ENCODE measurements around the gene GDA. TPM values are rescaled to one million over a fixed set of nuclear protein-coding genes. Genes with fewer than 3 reads are reported as not detected.

Gene GDA
- total RNA-seq, 1 donor from 2014 or later, result 1.8 TPM

- FAIRE-seq (no peak), DNase-seq (ENCODE audit: low read depth) (no peak)
- Histone ChIP-seq H3K4me3 (ENCODE audit: low read depth, low read length) (no peak overlapping the region), H3K36me3 (ENCODE audit: control insufficient read depth, insufficient read depth, low read length) (no peaks in the 10 kb centered on the region), H3K27me3 (ENCODE audit: control insufficient read depth, insufficient read depth, low read length) (no peaks in the 10 kb centered on the region)
- TF ChIP-seq CTCF (IDR thresholded peaks at IDR 0.05; ENCODE audit: insufficient read depth, low read length, severe bottlenecking), result no peak
Measured at GRCh38 chr9:72200452-72200851, 51.2 kb downstream of the GDA start.

GRCh38 chr9:72202009-72202408, 52.8 kb downstream of the GDA start:
- no peaks in the 10 kb centered on the region for H3K36me3 ChIP-seq (ENCODE audit: control insufficient read depth, insufficient read depth, low read length)
- no peak for TF ChIP-seq CTCF (IDR thresholded peaks at IDR 0.05; ENCODE audit: insufficient read depth, low read length, severe bottlenecking)
- FAIRE-seq (no peak), DNase-seq (ENCODE audit: low read depth) (no peak)
- no peaks in the 10 kb centered on the region for H3K27me3 ChIP-seq (ENCODE audit: control insufficient read depth, insufficient read depth, low read length)
- H3K4me3 ChIP-seq (ENCODE audit: low read depth, low read length), result no peak overlapping the region

GRCh38 chr9:72203205-72203803, 54.1 kb downstream of the GDA start:
- TF ChIP-seq CTCF (IDR thresholded peaks at IDR 0.05; ENCODE audit: insufficient read depth, low read length, severe bottlenecking), result peak; percentile 72
- H3K27me3 ChIP-seq (ENCODE audit: control insufficient read depth, insufficient read depth, low read length), result peaks cover 2% of the 10 kb centered on the region
- FAIRE-seq (peak; percentile 66), DNase-seq (ENCODE audit: low read depth) (peak; percentile 54)
- no peaks in the 10 kb centered on the region for H3K36me3 ChIP-seq (ENCODE audit: control insufficient read depth, insufficient read depth, low read length)
- no peak overlapping the region for H3K4me3 ChIP-seq (ENCODE audit: low read depth, low read length)

- no peak overlapping the region for H3K4me3 ChIP-seq (ENCODE audit: low read depth, low read length)
Measured at GRCh38 chr9:72204062-72204461, 54.8 kb downstream of the GDA start.

GRCh38 chr9:72205513-72205912, 56.3 kb downstream of the GDA start:
- FAIRE-seq (no peak), DNase-seq (ENCODE audit: low read depth) (peak; percentile 29)
- Histone ChIP-seq H3K27me3 (ENCODE audit: control insufficient read depth, insufficient read depth, low read length) (peaks cover 2% of the 10 kb centered on the region), H3K36me3 (ENCODE audit: control insufficient read depth, insufficient read depth, low read length) (no peaks in the 10 kb centered on the region), H3K4me3 (ENCODE audit: low read depth, low read length) (no peak overlapping the region)
- no peak for TF ChIP-seq CTCF (IDR thresholded peaks at IDR 0.05; ENCODE audit: insufficient read depth, low read length, severe bottlenecking)

More at GRCh38 chr9:72204062-72204461, 54.8 kb downstream of the GDA start:
- H3K36me3 ChIP-seq (ENCODE audit: control insufficient read depth, insufficient read depth, low read length), result no peaks in the 10 kb centered on the region
- H3K27me3 ChIP-seq (ENCODE audit: control insufficient read depth, insufficient read depth, low read length), result peaks cover 2% of the 10 kb centered on the region
- TF ChIP-seq CTCF (IDR thresholded peaks at IDR 0.05; ENCODE audit: insufficient read depth, low read length, severe bottlenecking), result no peak
- DNase-seq (ENCODE audit: low read depth) (no peak), FAIRE-seq (no peak)

GRCh38 chr9:72207278-72207677, 58.0 kb downstream of the GDA start:
- DNase-seq (ENCODE audit: low read depth) (no peak), FAIRE-seq (no peak)
- Histone ChIP-seq H3K4me3 (ENCODE audit: low read depth, low read length) (no peak overlapping the region), H3K27me3 (ENCODE audit: control insufficient read depth, insufficient read depth, low read length) (peaks cover 4% of the 10 kb centered on the region), H3K36me3 (ENCODE audit: control insufficient read depth, insufficient read depth, low read length) (no peaks in the 10 kb centered on the region)
- no peak for TF ChIP-seq CTCF (IDR thresholded peaks at IDR 0.05; ENCODE audit: insufficient read depth, low read length, severe bottlenecking)

Measured in bronchial epithelial cell (primary cell).